ENCODE results near the gene XRCC6. TPM values are rescaled to one million over a fixed set of nuclear protein-coding genes. Genes with fewer than 3 reads are reported as not detected.

The XRCC6 gene
- total RNA-seq, 1 donor: 276 TPM

DNA sequence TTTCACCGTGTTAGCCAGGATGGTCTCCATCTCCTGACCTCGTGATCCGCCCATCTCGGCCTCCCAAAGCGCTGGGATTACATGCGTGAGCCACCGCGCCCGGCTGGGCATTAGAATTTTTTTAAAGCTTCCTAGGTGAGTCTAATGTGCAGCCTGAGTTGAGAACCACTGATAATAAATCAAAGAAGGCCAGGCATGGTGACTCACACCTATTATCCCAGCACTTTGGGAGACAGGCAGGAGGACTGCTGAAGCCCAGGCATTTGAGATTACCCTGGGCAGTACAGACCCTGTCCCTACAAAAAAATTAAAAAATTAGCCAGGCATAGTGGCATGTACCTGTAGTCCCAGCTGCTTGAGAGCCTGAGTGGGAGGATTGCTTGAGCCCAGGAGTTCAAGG lies 91.9 kb downstream of the XRCC6 start:
- H3K4me3 ChIP-seq (ENCODE audit: low read depth, low read length): no peak overlapping the region
- no peak for DNase-seq (ENCODE audit: low read depth)
- TF ChIP-seq, protein P1, sequence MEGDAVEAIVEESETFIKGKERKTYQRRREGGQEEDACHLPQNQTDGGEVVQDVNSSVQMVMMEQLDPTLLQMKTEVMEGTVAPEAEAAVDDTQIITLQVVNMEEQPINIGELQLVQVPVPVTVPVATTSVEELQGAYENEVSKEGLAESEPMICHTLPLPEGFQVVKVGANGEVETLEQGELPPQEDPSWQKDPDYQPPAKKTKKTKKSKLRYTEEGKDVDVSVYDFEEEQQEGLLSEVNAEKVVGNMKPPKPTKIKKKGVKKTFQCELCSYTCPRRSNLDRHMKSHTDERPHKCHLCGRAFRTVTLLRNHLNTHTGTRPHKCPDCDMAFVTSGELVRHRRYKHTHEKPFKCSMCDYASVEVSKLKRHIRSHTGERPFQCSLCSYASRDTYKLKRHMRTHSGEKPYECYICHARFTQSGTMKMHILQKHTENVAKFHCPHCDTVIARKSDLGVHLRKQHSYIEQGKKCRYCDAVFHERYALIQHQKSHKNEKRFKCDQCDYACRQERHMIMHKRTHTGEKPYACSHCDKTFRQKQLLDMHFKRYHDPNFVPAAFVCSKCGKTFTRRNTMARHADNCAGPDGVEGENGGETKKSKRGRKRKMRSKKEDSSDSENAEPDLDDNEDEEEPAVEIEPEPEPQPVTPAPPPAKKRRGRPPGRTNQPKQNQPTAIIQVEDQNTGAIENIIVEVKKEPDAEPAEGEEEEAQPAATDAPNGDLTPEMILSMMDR (IDR thresholded peaks at IDR 0.05; ENCODE audit: insufficient read depth, low read length): no peak

Small RNA genes within 50 kb of the gene (small RNA-seq; reads per million reads assigned to genes)
- gene HMGN2P10: not detected
- gene RF00019: not detected
- not detected for gene RNU6-476P

Other genes with a start within 250 kb of the XRCC6 start
- 14.8 and 17.4 TPM in 2 replicates for gene TEF, start 239.4 kb upstream of the XRCC6 start, total RNA-seq (ENCODE audit: low replicate concordance)
- gene TOB2, start 174.5 kb upstream of the XRCC6 start, total RNA-seq (ENCODE audit: low replicate concordance): 25.4 and 40.1 TPM in 2 replicates
- 34.6 and 35.7 TPM in 2 replicates for gene PHF5A, start 152.6 kb upstream of the XRCC6 start, total RNA-seq (ENCODE audit: low replicate concordance)
- 42.2 and 45.9 TPM in 2 replicates for gene ACO2, start 152.2 kb upstream of the XRCC6 start, total RNA-seq (ENCODE audit: low replicate concordance)
- gene POLR3H, start 76.8 kb upstream of the XRCC6 start, total RNA-seq (ENCODE audit: low replicate concordance): 18.7 and 27.7 TPM in 2 replicates
- 3.3 and 3.8 TPM in 2 replicates for gene CSDC2, start 60.3 kb upstream of the XRCC6 start, total RNA-seq (ENCODE audit: low replicate concordance)
- gene PMM1, start 31.5 kb upstream of the XRCC6 start, total RNA-seq (ENCODE audit: low replicate concordance): 29.0 and 37.9 TPM in 2 replicates
- gene DESI1, start 252 bp upstream of the XRCC6 start, total RNA-seq (ENCODE audit: low replicate concordance): 4.8 and 20.8 TPM in 2 replicates
- gene SNU13, start 67.6 kb downstream of the XRCC6 start, total RNA-seq (ENCODE audit: low replicate concordance): 15.4 and 82.5 TPM in 2 replicates
- 0.27 TPM in 1 of 2 replicates, not detected in the other for gene MEI1, start 78.2 kb downstream of the XRCC6 start, total RNA-seq (ENCODE audit: low replicate concordance)
- gene CCDC134, start 179.4 kb downstream of the XRCC6 start, total RNA-seq (ENCODE audit: low replicate concordance): 5.7 and 8.1 TPM in 2 replicates
- gene SREBF2, start 211.8 kb downstream of the XRCC6 start, total RNA-seq (ENCODE audit: low replicate concordance): 52.8 and 112 TPM in 2 replicates